Right cardiac atrium (tissue), 5 donors: ENCODE data around the gene IFITM5. TPM values are rescaled to one million over a fixed set of nuclear protein-coding genes. Genes with fewer than 3 reads are reported as not detected.
A peak's percentile ranks its signal among the peaks of the same experiment; 100 is the strongest.
"Not testable (repeated sequence)": the region's sequence is repeated elsewhere in the genome, so short reads cannot be mapped to it uniquely, and the experiment has no call there.

ENCODE experiments used
- ATAC-seq, 2 donors: fragments of 200-7000 bp; cut with Tn5 transposase; one replicate each; pipeline versions ENCODE4 v1.8.0 to v1.9.1; 2020; ENCODE audit warnings: moderate library complexity in 2 of 2, mild to moderate bottlenecking in 1 of 2
- DNase-seq, 3 donors: peaks; one replicate each; pipeline ENCODE4 v3.0.0-alpha.2; 2020
- H3K27ac ChIP-seq: one replicate; pipeline ENCODE4 v1.5.1; 2013; ENCODE audit warnings: mild to moderate bottlenecking, low read length, control low read depth, moderate library complexity
- H3K27me3 ChIP-seq: one replicate; pipeline ENCODE4 v1.6.1; 2013; ENCODE audit not compliant: control insufficient read depth, insufficient read depth
- H3K4me1 ChIP-seq: one replicate; pipeline ENCODE4 v1.6.1; 2013; ENCODE audit warnings: low read length; ENCODE audit not compliant: control insufficient read depth, insufficient read depth
- H3K4me3 ChIP-seq: one replicate; pipeline ENCODE4 v1.5.1; 2013; ENCODE audit warnings: low read length, control low read depth
- H3K9me3 ChIP-seq: one replicate; pipeline ENCODE4 v1.6.1; 2013; ENCODE audit warnings: low read length; ENCODE audit not compliant: control insufficient read depth
- WGBS: extraction: QIAGEN DNeasy Blood & Tissue Kit; methylation state at CpG from one replicate; pipeline ENCODE4 v1.1.7; 2013; 5-methylcytosine and 5-hydroxymethylcytosine counted together
- intact Hi-C, 4 donors: fragments of 100-400 bp; cut with DNase I; formaldehyde crosslinking; loops; one replicate each; pipeline versions ENCODE4 v1.11.0 to v1.14.0; 2022 to 2023
- polyA plus RNA-seq: library from polyadenylated mRNA; stranded (reverse); fragments of 200-250 nt; gene quantifications from one replicate; pipeline ENCODE4 v1.2.3, GENCODE V29; 2013
- total RNA-seq, 4 donors: library from RNA; stranded (reverse); fragmentation: NEBNext Ultra II Directional; extraction: Animal tissue kit (Norgen Biotek cat#: 25700); gene quantifications; one replicate each; pipeline ENCODE4 v1.2.1, GENCODE V29; 2021
- donor health status: healthy with polysubstance abuse.
- donor health status: DM: no; HTN: yes; CAD: no.
- donor health status: DM: no; HTN: no; CAD: no.
- donor health status: DM: no; HTN: yes; CAD: no; lungs with severe emphysema.
- donor health status: DM: yes; HTN: yes; CAD: no.

The IFITM5 gene
- total and polyA plus RNA-seq, 5 donors, result not detected

DNA sequence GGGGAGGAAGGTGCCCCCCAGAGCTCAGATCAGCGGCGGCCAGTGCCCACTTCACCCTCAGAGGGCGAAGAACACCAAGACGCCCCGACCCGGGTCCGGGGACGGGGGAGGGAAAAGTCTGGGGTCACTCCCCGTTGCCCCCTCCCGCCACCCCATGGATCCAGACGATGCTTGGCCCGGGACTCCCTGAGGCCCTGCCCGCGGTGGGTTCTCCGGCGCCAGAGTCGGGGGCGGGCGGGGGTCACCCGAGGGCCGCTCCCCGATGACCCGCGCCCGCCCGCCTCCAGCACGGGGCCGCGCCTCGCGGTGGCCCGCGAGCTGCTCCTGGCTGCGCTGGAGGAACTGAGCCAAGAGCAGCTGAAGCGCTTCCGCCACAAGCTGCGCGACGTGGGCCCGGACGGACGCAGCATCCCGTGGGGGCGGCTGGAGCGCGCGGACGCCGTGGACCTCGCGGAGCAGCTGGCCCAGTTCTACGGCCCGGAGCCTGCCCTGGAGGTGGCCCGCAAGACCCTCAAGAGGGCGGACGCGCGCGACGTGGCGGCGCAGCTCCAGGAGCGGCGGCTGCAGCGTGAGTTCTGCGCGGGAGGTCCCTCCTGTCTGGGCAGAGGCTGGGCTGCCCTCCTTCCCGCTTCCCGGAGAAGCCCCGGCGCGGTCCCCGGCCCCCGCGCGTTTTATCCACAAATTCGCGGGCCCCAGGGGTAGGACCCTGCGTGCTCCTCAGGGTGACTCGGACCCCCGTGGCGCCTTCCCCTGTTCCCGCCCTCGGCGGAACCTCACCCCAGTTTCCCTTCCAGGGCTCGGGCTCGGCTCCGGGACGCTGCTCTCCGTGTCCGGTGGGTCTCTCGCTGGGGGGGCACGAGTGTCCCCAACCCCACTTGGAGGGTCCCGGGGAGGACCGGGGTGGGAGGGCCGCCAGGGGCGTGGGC lies 20.0 kb downstream of the IFITM5 start:
- Histone ChIP-seq H3K27ac (no peak overlapping the region), H3K4me1 (no peaks in the 10 kb centered on the region), H3K9me3 (no peaks in the 10 kb centered on the region), H3K4me3 (no peak overlapping the region), H3K27me3 (no peaks in the 10 kb centered on the region)
- intact Hi-C loops, result no loop called here
- peak; percentile 27 to 49 for ATAC-seq
- DNase-seq, result peak in 2 of 3 donors; percentile 54 to 68
- 9% methylated on average over 97 of the region's 97 CpGs for WGBS

DNA sequence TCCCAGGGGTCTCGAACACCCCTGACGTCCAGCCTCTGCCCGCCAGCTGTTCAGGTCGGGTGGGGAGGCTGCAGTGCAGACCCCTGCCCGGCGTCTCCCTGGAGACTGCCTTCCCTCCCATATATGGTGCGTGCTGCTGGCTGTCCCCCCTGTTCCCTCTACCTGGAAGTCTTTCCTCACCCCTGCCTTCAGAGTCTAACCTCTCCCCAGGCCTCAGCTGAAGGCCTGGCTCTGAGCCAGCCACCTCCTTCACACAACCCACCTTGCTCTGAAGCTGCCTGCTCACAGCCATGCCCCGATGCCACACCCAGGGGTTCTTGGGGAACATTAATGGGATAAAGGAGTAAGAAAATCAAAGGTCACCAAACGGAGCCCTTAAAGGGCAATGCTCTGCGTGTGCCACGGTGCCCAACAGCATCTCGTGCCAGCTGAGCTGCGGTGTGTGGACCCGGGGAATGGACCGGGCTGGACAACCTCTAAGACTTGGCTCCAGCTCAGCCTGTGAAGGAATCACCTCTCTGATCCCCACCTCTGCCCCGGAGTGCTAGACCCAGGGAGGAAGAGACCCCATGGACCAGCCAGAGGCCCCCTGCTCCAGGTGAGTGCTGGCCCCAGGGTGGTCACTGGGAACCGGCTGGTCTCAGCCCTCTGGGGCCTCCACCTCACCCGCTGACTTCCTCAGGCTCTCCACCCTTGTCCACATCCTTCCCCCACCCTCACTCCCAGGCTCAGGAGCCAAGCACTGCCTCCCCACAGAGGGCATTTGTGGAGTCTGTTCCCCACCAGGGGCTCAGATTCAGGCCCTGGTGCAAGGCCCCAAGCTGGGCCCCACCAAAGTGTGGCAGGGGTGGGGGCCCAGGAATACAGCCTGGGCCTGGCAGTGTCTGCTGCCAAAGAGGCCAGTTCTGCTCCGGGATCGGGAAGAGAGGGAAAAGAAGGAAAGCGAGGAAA lies 21.1 kb downstream of the IFITM5 start, which contains the start of gene NLRP6:
TSS of gene NLRP6 (plus strand) at position 407 of the 951 bp plus-strand sequence. CDS start at position 570, 163 bp downstream.
- intact Hi-C loops, result no loop called here
- WGBS, result 75% methylated on average over 21 of the region's 21 CpGs
- Histone ChIP-seq H3K4me1 (no peaks in the 10 kb centered on the region), H3K4me3 (no peak within 1 kb of the TSS), H3K9me3 (no peaks in the 10 kb centered on the region), H3K27ac (no peak within 1 kb of the TSS), H3K27me3 (no peaks in the 10 kb centered on the region)
- peak in 2 of 3 donors; percentile 33 to 49 for DNase-seq
- peak in 1 of 2 donors; percentile 5 for ATAC-seq

DNA sequence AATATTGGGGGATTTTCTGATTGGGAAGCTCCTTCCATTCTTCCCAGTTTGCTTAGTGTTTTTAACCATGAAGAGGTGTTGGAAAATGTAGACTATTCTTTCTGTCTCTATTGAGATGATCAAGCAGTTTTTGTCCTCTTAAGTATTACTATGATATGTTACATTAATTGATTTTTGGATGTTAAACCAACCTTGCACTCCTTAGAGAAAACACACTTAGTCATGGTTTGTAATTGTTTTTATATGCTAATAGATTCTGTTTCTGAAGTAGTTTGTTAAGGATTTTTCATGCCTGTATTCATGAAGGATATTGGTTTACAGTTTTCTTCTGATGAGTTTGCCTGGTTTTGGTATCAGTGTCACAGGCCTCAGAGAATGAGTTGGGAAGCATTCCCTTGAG lies 23.1 kb downstream of the IFITM5 start:
- Histone ChIP-seq H3K4me1 (no peaks in the 10 kb centered on the region), H3K27me3 (no peaks in the 10 kb centered on the region), H3K4me3 (no peak overlapping the region), H3K27ac (no peak overlapping the region), H3K9me3 (no peaks in the 10 kb centered on the region)
- intact Hi-C loops, result no loop called here
- DNase-seq (no peak), ATAC-seq (no peak)

DNA sequence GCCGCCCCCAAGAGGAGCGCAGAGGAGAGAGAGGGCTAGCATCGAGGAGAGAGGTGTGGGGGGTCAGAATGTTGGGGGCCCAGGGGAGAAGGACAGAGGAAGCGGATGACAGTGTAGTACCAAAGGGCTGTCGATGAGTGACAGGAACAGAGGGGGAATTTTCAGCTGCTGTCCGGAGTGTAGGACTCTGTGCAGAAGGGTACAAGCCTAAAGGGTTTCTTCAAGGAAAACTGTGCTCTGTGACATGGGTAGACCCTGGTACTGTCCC lies 26.5 kb downstream of the IFITM5 start:
- intact Hi-C loops, result no loop called here
- 86% methylated on average over 6 of the region's 6 CpGs for whole genome bisulfite sequencing

DNA sequence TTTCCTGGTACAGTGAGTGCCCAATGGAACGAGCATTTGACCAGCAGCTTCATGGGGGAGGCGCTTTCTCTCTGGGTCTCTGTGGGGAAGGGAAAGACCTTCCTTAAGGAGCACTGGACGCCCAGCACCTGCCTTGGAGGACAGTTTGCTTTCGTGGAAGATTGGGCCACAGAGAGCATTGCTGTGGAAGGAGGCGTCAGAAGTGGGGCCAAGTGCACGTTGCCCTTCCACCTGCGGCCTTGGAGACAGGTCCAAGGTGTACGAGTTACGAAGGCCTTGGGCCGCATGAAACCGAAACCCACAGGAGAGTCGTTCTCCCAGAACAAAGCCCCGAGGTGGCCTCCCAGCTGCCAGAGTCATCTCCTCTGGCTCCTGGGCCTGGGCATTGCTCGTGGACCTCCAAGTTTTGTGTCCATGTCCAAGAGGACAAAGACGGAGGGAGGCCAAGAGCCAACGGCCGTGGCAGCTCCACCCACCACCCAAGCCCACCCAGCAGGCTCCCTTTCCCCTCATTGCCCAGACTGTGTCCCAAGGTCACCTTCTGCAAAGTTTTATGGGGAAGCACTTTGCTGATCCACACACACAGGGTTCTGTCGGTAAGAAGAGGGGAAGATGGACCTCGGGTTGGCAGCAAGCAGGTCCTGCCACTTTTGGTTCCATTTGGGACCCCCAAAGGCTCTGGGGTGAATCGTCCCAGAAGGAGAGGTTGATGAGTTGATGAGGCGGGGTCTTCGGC lies 27.0 kb downstream of the IFITM5 start:
- H3K4me3 ChIP-seq, result no peak overlapping the region
- 84% methylated on average over 22 of the region's 22 CpGs for WGBS

More for the DNA sequence above, 26.5 kb downstream of the IFITM5 start:
- no peak overlapping the region for H3K4me3 ChIP-seq
- DNase-seq (no peak), ATAC-seq (no peak)
- H3K4me1 ChIP-seq, result no peaks in the 10 kb centered on the region
- no peaks in the 10 kb centered on the region for H3K27me3 ChIP-seq
- H3K9me3 ChIP-seq, result no peaks in the 10 kb centered on the region
- no peak overlapping the region for H3K27ac ChIP-seq

DNA sequence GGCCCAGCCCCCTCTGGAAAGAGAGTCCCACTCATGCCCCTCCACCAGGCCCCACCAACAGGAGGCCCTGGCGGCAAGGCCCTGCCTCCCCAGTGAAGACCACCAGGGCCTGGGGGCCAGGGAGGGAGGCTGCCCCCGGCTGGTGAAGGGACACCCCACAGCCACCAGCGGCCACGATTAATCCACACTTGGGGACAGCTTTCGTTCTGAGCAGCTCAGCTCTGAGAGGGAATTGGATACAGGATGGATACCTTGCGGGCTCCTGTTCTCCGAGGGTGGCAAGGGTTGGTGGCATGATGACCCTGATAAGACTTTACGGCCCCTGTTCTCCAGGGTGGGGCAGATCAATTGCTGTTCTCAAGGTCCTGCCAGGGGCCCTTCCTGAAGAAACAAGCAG lies 28.0 kb downstream of the IFITM5 start:
- Histone ChIP-seq H3K4me1 (no peaks in the 10 kb centered on the region), H3K27me3 (no peaks in the 10 kb centered on the region), H3K9me3 (no peaks in the 10 kb centered on the region), H3K27ac (no peak overlapping the region), H3K4me3 (no peak overlapping the region)
- ATAC-seq, result no peak
- WGBS, result 85% methylated on average over 8 of the region's 8 CpGs
- DNase-seq, result peak in 1 of 3 donors; percentile 49
- intact Hi-C loops, result no loop called here

More for the DNA sequence above, 27.0 kb downstream of the IFITM5 start:
- no peaks in the 10 kb centered on the region for H3K4me1 ChIP-seq
- peak in 2 of 3 donors; percentile 26 to 46 for DNase-seq
- no peaks in the 10 kb centered on the region for H3K27me3 ChIP-seq
- ATAC-seq, result no peak
- H3K9me3 ChIP-seq, result no peaks in the 10 kb centered on the region
- no peak overlapping the region for H3K27ac ChIP-seq
- intact Hi-C loops, result no loop called here

DNA sequence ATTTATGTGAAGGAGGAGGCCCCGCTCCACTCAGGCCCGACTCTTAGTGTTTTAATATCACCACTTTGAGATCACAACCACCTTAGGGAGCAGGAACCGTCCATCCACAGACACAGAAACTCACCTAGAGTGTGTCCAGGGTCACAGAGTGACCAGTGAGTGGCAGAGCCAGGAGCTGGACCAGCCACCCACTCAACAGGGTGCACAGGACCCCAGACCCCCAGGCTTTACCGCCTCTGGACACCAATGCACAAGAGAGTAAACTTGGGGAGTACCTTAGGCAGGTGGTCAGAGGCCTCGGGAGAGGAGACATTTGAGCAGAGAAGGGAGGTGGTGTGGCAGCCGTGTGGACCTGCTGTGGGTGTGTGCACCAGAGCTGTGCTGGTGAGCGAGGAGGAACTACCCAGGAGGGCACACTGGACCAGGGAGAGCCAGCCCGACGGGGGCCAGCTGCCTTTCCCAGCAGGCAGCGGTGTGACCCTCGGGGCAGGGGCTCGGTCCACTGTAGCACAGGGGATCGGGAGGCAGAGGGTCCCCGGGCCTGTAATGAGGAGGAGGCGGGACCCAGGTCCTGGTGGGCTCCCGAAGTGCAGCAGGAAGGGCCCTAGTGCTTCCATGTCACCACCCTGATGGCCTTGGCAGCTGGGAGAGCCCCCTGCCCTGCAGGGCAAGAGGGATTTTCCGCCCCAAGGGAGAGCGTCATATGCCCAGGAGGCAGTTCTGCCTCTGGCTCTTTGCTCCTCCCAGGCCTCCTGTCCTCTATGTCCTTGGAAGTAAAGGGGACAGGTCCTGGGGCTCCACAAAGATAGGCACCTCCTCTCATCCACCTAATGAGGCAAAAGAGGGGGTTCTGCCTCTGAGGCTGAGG lies 28.6 kb downstream of the IFITM5 start:
- Histone ChIP-seq H3K4me1 (no peaks in the 10 kb centered on the region), H3K27me3 (no peaks in the 10 kb centered on the region), H3K27ac (no peak overlapping the region), H3K9me3 (no peaks in the 10 kb centered on the region), H3K4me3 (no peak overlapping the region)
- 82% methylated on average over 18 of the region's 18 CpGs for WGBS
- DNase-seq (peak in 1 of 3 donors; percentile 54), ATAC-seq (peak in 1 of 2 donors; percentile 7)
- intact Hi-C loops, result no loop called here

DNA sequence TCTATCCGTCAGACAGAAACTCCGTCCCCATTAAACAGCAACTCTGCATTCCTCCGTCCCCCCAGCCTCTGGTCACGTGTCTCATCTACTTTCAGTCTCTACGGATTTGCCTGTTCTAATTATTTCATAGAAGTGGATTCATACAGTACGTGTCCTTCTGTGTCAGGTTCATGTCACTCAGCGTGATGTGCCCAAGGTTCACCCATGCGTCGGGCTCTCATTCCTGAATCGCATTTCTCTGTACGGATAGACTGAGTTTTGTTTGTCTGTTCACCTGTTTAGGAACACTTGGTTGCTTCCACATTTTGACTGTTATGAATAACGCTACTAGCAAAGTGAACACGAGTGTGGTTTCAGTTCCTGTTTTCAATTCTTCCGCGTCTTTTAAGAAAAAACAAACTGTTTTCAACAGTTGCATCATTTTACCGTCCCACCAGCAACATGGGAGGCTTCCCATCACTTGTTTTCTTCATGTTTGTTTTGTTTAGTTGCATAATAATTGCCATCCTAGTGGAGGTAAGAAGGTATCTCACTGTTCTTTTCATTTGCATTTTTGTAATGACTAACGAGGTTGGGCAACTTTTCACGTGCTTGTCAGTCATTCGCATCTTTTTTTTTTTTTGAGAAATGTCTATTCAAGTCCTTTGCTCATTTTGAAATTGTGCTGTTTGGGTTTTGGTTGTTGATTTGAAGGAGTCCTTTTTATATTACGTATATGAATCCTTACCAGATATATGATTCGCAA lies 30.0 kb downstream of the IFITM5 start:
- intact Hi-C loops, result no loop called here
- Histone ChIP-seq H3K27ac (no peak overlapping the region), H3K4me3 (no peak overlapping the region), H3K9me3 (no peaks in the 10 kb centered on the region), H3K27me3 (no peaks in the 10 kb centered on the region), H3K4me1 (no peaks in the 10 kb centered on the region)
- WGBS, result 54% methylated on average over 21 of the region's 21 CpGs
- DNase-seq (peak in 1 of 3 donors; percentile 32), ATAC-seq (peak; percentile 4 to 26)

DNA sequence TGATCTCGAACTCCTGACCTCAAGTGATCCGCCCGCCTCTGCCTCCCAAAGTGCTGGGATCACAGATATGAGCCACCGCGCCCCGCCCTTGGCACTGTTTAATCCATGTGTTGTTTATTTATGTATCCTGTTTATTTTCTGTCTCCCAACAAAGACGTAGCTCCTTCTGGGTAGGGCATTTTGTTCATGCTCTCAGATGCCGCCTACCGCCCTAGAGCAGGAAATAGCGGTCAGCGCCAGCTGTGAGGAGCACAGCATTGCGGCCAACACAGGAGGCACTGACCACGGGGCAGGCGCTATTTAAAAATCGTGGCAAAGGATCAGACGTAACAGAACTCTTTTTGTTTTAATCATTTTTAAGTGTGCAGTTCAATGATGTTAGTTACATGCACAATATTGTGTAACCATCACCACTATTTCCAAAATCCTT lies 30.6 kb downstream of the IFITM5 start:
- H3K9me3 ChIP-seq, H3K27ac ChIP-seq, H3K4me1 ChIP-seq, H3K27me3 ChIP-seq, H3K4me3 ChIP-seq, intact Hi-C loops: not testable (repeated sequence)
- ATAC-seq (peak; percentile 62 to 73), DNase-seq (peak in 2 of 3 donors; percentile 74 to 82)
- whole genome bisulfite sequencing, result 59% methylated on average over 16 of the region's 16 CpGs
